Activated T-cell treated with anti-CD3 and anti-CD28 coated beads, Interleukin-2, amount 50 U/mL, for 4 hours (primary cell): Measurements from ENCODE around the gene UBE2Q1. TPM values are rescaled to one million over a fixed set of nuclear protein-coding genes. Genes with fewer than 3 reads are reported as not detected.

Source experiments
- ATAC-seq, 2 donors: fragments of 200-7000 bp; cut with Tn5 transposase; one replicate each; pipeline ENCODE4 v1.10.0; 2021
- DNase-seq: peaks from one replicate; pipeline ENCODE4 v3.0.0-alpha.2; 2020
- H3K27me3 Mint-ChIP-seq: one replicate; pipeline ENCODE4 v1.8.0; 2021; ENCODE audit warnings: low read depth, mixed read lengths
- H3K36me3 Mint-ChIP-seq: one replicate; pipeline ENCODE4 v1.8.0; 2022; ENCODE audit warnings: mixed read lengths; ENCODE audit not compliant: insufficient read depth
- H3K4me1 Mint-ChIP-seq: one replicate; pipeline ENCODE4 v1.8.0; 2021; ENCODE audit warnings: low read depth, mixed read lengths
- H3K4me3 Mint-ChIP-seq: one replicate; pipeline ENCODE4 v1.8.0; 2021; ENCODE audit warnings: mild to moderate bottlenecking, moderate library complexity, mixed read lengths
- H3K9me3 Mint-ChIP-seq: one replicate; pipeline ENCODE4 v1.8.0; 2021; ENCODE audit warnings: mixed read lengths
- total RNA-seq, 3 donors: library from RNA; stranded (reverse); gene quantifications; one replicate each; pipeline ENCODE4 v1.2.1, GENCODE V29; 2021

UBE2Q1 gene
- total RNA-seq, 3 donors from 2014 or later, result 99.0 to 106 (median 103) TPM

DNA sequence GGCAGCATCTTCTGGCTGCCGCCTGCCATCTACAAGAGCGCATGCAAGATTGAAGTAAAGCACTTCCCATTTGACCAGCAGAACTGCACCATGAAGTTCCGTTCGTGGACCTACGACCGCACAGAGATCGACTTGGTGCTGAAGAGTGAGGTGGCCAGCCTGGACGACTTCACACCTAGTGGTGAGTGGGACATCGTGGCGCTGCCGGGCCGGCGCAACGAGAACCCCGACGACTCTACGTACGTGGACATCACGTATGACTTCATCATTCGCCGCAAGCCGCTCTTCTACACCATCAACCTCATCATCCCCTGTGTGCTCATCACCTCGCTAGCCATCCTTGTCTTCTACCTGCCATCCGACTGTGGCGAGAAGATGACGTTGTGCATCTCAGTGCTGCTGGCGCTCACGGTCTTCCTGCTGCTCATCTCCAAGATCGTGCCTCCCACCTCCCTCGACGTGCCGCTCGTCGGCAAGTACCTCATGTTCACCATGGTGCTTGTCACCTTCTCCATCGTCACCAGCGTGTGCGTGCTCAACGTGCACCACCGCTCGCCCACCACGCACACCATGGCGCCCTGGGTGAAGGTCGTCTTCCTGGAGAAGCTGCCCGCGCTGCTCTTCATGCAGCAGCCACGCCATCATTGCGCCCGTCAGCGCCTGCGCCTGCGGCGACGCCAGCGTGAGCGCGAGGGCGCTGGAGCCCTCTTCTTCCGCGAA, 12.9 kb upstream of the UBE2Q1 start:
- H3K9me3 Mint-ChIP-seq, result no peaks in the 10 kb centered on the region
- H3K36me3 Mint-ChIP-seq, result no peaks in the 10 kb centered on the region
- DNase-seq (no peak), ATAC-seq (no peak)
- H3K27me3 Mint-ChIP-seq, result peaks cover 31% of the 10 kb centered on the region
- peaks cover 5% of the 10 kb centered on the region for H3K4me1 Mint-ChIP-seq
- no peak overlapping the region for H3K4me3 Mint-ChIP-seq

DNA sequence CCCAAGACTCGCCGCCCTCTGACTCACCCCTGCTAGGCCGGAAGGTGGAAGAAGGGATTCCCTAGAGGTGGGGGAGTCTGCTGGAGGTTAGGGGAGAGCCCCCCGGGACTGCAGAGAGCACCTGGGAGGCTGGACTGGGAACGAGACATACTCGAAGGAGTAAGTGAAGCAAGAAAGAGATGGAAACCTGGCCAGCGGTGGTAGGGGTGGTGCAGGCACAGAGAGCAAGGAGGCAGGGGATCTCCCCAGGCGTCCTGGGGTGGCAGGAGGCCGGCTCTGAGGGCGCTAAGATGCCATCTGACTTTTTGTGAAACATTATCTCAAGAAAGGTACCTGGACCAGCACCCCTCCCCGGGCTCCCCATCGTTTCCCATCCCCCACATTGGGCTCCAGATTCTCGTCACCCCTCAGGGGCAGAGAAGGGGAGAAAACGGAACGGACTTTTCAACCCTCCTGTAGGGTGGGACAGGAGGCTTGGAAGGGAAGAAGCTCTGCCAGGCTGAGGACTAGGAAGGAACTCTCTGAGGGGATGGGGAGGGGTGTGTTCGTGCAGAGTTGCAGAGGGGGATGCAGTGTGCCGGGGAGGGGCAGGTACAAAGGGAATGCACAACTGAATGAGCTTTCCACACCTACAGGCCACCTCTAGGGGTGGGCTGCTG, 9.8 kb upstream of the UBE2Q1 start:
- H3K4me3 Mint-ChIP-seq, result no peak overlapping the region
- H3K4me1 Mint-ChIP-seq, result peaks cover 5% of the 10 kb centered on the region
- ATAC-seq, result peak in 1 of 2 donors; percentile 6

DNA sequence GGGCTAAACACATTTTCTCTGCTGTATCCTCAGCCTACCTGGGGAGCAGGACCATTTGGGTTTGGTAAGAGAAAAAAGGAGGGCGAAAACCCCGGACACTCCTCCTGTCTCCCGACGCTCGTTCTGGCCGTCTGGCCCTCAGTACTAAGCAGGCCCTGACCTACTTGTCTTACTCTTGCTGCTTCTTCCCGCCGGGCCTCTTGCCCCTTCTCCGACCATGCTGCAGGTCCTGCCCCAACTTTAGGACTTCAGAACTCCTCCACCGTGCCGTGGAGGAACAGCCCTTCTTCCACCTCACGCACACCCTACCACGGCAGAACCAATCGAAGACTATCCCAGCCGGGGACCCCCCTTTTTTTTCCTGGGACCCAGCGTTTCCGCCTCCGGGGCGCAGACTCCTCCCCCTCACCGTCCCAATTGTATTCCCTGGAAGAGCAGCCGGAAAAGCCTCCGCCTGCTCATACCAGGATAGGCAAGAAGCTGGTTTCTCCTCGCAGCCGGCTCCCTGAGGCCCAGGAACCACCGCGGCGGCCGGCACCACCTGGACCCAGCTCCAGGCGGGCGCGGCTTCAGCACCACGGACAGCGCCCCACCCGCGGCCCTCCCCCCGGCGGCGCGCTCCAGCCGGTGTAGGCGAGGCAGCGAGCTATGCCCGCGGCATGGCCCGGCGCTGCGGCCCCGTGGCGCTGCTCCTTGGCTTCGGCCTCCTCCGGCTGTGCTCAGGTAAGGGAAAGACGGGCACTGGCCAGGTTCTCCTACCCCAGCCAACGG, 9.1 kb upstream of the UBE2Q1 start, which contains the start of gene CHRNB2:
CHRNB2 (plus strand) TSS at position 393 of the 771 bp plus-strand sequence; CDS start at position 660, 267 bp downstream.
- Mint-ChIP-seq H3K9me3 (no peaks in the 10 kb centered on the region), H3K4me1 (peaks cover 5% of the 10 kb centered on the region), H3K4me3 (no peak within 1 kb of the TSS), H3K27me3 (peaks cover 40% of the 10 kb centered on the region), H3K36me3 (no peaks in the 10 kb centered on the region)
- DNase-seq (peak; percentile 56), ATAC-seq (peak; percentile 97)

More for the DNA sequence above, 9.8 kb upstream of the UBE2Q1 start:
- H3K9me3 Mint-ChIP-seq, result no peaks in the 10 kb centered on the region
- DNase-seq, result no peak
- no peaks in the 10 kb centered on the region for H3K36me3 Mint-ChIP-seq
- peaks cover 40% of the 10 kb centered on the region for H3K27me3 Mint-ChIP-seq

DNA sequence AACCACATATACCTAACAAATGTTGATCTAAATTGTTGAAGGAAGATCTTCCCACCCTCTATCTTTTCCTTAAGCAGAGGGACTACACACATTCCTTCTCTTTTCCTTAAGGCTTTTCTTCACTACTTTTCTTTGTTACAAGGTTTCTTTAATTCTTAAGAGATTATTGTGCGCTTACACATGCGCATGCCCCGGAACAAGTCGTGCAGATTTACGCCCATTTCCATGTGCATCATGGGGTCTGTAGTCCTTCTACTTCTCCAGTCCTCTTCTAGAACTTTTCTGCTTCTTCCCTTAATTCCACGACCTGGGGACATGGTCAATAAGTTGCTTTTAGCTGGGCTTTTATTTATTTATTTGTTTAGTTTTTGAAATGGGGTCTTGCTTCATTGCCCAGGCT, 7.4 kb upstream of the UBE2Q1 start:
- Mint-ChIP-seq H3K9me3 (no peaks in the 10 kb centered on the region), H3K27me3 (peaks cover 36% of the 10 kb centered on the region), H3K4me3 (no peak overlapping the region), H3K4me1 (peaks cover 5% of the 10 kb centered on the region), H3K36me3 (no peaks in the 10 kb centered on the region)
- ATAC-seq, result no peak
- DNase-seq, result no peak

DNA sequence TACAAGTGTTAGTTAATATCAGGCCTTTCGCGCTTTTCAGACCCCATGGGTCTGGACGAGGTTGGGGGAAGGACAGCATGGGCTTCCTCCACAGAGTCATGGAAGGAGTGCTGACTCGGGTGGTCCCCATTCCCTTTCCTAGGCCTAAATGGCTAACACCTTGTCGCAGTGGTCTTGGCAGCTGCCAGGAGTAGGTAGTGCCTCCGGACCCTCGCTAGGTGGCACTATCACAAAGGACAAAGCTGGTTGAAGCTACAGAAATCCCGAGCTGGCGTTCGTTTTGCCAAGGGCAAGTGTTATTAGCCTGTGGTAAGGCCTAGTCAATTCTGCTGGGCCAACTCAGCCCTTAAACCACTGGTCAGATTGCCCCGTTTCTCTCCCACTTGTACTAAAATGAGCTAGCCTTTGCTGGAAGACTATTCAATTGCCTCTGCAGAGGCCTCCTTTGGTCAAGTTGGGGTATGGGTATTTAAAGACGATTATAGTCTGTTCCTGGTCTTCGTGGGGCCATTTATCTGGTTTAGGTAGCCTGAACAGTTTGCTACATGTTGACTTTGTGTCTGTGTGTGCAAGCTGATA, 1.1 kb upstream of the UBE2Q1 start:
- DNase-seq (peak; percentile 78), ATAC-seq (peak; percentile 50 to 54)
- H3K4me1 Mint-ChIP-seq, result peaks cover 20% of the 10 kb centered on the region
- peak overlapping the region; percentile 88 for H3K4me3 Mint-ChIP-seq
- H3K36me3 Mint-ChIP-seq, result peaks cover 12% of the 10 kb centered on the region
- no peaks in the 10 kb centered on the region for H3K9me3 Mint-ChIP-seq
- no peaks in the 10 kb centered on the region for H3K27me3 Mint-ChIP-seq

DNA sequence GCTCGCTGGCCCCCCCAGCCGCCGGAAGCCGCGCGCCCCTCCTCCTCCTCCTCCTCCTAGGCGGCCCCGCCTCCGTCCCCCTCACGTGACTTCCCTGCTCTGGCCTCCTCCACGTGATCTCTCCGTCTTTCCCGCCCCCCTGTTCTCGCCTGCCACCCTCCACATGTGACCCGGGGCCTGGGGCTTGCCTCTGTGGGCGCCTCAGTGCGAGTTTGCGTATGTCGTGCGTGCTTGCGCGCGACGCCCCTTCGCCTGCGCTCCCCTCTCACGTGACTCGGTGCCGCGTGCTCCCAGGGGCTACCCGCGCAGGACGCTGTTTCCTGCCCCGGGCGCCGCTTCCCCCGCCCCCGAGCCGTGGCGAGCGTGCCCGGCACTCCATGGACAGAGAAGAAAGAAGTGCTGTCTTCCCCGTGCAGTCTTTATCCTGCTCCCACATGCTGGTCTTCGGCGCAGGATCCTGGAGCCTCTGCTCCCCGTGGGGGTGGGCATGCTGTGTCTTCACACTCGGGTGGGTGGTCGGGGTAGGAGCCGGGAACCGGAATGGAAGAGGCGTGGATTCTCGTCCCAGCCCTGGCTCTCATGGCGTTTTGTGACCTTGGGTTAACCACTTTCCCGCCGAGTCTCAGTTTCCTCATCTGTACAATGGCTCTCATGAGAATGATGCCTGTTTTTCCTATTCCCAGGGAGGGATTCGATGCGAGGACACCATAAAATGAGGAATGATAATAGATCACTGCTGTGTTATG, 431 bp upstream of the UBE2Q1 start:
- Mint-ChIP-seq H3K27me3 (no peaks in the 10 kb centered on the region), H3K9me3 (no peaks in the 10 kb centered on the region), H3K4me1 (peaks cover 20% of the 10 kb centered on the region), H3K4me3 (peak overlapping the region; percentile 88), H3K36me3 (peaks cover 16% of the 10 kb centered on the region)
- DNase-seq (peak; percentile 99), ATAC-seq (peak; percentile 94 to 95)

DNA sequence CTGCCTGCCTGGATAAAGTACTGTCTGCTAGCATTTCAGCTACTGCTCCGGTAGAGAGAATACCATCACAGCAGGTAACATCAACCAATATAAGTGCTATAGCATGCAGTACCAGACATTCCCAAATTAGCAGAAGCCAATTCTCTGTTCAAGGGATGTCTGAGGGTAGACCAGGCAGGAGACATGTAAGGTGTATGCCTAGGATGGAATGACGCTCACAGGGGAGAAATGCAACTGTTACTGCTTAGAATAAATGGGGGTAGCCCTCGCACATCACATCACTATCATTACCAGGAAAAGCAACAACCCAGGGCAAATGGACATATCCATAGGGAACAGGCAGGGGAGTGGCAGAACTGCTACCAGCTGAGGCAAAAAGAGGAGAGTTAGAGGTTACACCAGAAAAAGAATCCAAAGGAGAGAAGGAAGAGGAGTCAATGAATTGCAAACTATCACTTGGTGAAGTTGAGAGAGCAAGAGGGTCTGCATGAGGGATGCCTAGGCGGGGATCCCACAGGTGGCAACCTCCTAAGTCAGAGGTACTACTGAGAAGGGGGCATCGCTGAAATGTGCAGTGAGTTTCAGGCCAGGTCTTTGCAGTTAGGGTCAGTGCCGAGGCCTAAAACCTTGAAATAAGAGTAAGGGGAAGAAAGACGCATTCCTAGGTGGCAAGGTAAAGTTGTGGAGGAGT, 1.1 kb downstream of the UBE2Q1 start:
- H3K4me1 Mint-ChIP-seq, result peaks cover 20% of the 10 kb centered on the region
- peak overlapping the region; percentile 90 for H3K4me3 Mint-ChIP-seq
- DNase-seq (no peak), ATAC-seq (no peak)
- peaks cover 27% of the 10 kb centered on the region for H3K36me3 Mint-ChIP-seq
- H3K27me3 Mint-ChIP-seq, result no peaks in the 10 kb centered on the region
- no peaks in the 10 kb centered on the region for H3K9me3 Mint-ChIP-seq

DNA sequence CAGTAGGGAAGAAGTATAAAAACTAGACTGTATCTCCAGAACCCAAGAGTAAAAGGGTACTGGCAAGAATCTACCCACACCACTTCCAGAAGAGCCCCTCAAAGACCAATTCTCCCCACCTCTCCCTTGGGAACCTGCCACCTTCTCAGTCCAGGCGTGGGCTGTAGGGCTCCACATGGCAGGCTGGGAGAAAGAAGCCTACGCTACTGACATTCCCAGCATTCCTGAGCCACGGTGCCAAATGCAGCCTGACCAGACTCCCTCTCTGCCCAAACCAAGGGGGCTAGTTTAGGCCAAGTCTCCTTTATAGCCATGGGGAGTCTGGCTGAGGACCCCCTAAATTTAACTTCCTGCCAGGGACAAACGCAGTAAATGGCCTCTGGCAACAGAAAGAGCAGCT, 2.0 kb downstream of the UBE2Q1 start:
- peaks cover 27% of the 10 kb centered on the region for H3K36me3 Mint-ChIP-seq
- no peaks in the 10 kb centered on the region for H3K9me3 Mint-ChIP-seq
- no peaks in the 10 kb centered on the region for H3K27me3 Mint-ChIP-seq

DNA sequence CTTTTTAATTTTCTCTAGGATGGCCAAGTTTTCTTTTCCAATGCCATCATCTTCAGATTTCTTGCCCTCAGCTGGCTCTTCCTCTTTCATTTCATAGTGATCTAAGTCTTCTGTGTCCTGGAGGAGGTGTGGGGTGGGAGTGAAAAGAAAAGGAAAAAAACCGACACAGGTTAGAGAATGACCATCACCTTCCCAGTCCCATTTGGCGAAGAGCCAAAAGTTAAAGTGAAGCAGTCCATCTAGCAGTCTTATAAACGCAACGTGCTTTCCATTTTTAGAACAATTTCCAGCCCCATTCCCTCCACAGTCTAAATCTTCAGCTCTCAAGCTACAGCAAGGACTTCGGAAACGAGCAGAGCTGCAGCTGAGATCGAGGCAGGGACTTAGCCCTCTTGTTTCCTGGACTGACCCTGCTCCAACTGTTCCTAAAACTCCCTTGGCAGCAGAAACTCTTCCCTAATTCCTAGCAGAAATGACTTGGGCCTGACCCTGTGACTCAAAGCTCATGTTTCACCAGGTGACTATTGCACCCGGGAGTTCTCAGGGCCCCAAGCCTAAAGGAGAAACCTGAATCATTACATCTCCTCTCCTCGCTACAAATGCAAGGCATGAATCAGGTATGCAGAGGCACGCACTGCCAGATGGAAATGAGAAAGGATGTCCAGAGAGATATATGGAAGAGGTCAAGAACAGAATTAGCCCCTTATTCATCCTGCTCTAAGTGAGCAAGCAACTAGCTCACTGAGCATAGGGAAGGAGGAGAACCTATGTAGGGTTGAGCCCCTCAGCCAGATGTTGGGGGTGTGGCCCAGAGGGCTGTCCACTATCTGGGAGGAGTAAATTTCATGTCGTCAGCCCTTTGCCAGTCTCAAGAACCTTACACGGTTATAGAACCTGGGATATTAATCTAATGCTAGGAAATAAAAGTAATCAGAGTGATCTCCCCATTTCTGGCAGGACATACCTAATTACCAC, 5.1 kb downstream of the UBE2Q1 start:
- no peaks in the 10 kb centered on the region for H3K27me3 Mint-ChIP-seq
- H3K4me1 Mint-ChIP-seq, result peaks cover 29% of the 10 kb centered on the region
- no peaks in the 10 kb centered on the region for H3K9me3 Mint-ChIP-seq
- H3K36me3 Mint-ChIP-seq, result peaks cover 48% of the 10 kb centered on the region
- no peak for ATAC-seq
- no peak for DNase-seq
- no peak overlapping the region for H3K4me3 Mint-ChIP-seq

More for the DNA sequence above, 2.0 kb downstream of the UBE2Q1 start:
- H3K4me3 Mint-ChIP-seq, result peak overlapping the region; percentile 90
- DNase-seq (no peak), ATAC-seq (no peak)
- H3K4me1 Mint-ChIP-seq, result peaks cover 20% of the 10 kb centered on the region

DNA sequence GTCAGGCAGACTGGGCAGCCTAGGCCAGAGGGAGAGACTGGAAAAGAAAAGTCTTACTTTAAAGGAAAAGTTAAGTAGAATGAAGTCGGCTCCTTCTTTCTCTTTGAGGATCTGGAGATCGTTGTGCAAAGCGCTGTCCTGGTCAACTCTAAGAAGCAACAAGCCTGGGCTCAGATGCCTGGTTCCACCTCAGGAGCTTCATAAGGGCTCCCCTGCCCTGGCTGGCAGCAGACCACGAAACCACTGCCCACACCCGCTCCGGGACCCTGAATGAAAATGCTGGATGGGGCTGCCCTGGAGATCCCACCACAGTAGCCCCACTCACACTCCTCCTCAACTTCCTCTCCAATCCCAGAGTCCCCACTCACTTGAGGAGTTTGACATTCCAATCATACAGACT, 6.4 kb downstream of the UBE2Q1 start:
- DNase-seq, result no peak
- Mint-ChIP-seq H3K36me3 (peaks cover 48% of the 10 kb centered on the region), H3K4me1 (peaks cover 21% of the 10 kb centered on the region), H3K4me3 (no peak overlapping the region), H3K9me3 (no peaks in the 10 kb centered on the region), H3K27me3 (no peaks in the 10 kb centered on the region)
- ATAC-seq, result no peak

DNA sequence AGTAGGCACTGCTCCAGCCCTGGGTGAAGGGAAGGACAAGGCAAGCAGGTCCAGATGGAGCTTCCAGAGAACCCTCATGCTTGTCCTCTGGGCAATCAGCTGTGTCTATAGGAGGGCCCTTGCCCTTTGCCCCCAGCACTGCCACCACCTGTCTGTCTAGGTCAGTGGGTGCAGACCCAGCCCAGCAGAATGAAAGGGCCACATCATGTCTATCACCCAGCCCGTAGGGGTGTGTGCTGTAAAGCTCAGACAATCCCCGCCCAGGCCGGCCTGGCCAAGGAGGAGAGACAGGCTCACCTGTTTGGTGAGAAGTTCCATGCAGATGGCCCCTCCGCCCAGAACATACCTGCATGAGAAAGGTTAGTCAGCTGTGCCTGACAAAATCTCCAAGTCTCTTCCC, 7.0 kb downstream of the UBE2Q1 start:
- Mint-ChIP-seq H3K36me3 (peaks cover 48% of the 10 kb centered on the region), H3K4me3 (no peak overlapping the region), H3K27me3 (no peaks in the 10 kb centered on the region), H3K4me1 (peaks cover 15% of the 10 kb centered on the region), H3K9me3 (no peaks in the 10 kb centered on the region)
- ATAC-seq (no peak), DNase-seq (no peak)

DNA sequence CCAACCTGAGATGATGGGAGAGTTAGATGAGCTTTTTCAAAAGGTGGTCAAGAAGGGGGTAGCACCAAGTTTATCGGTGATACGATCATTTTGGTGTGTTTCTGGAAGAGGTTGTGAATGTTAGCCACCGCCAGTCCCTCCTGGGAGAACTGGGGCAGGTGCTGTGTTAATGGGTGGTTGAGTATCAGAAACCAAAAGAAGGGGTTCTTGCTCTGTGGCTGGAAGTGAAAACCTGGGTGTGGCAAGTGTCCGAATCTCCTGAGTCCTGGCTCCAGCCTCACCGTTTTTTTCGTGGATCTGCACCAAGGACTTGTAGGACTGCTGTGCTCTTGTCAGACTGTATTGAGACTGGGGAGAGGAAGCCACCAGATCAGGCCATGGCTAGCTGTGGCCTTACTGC, 7.8 kb downstream of the UBE2Q1 start:
- peaks cover 46% of the 10 kb centered on the region for H3K36me3 Mint-ChIP-seq

More for the DNA sequence above, 7.8 kb downstream of the UBE2Q1 start:
- DNase-seq (no peak), ATAC-seq (no peak)
- Mint-ChIP-seq H3K4me3 (no peak overlapping the region), H3K9me3 (no peaks in the 10 kb centered on the region), H3K27me3 (no peaks in the 10 kb centered on the region), H3K4me1 (peaks cover 10% of the 10 kb centered on the region)
